Left lung (tissue), 10 donors: Measurements from ENCODE around the gene VPS50. TPM values are rescaled to one million over a fixed set of nuclear protein-coding genes. Genes with fewer than 3 reads are reported as not detected.

Source experiments
- ATAC-seq: fragments of 200-7000 bp; cut with Tn5 transposase; one replicate; pipeline ENCODE4 v1.9.1; 2020; ENCODE audit warnings: moderate library complexity
- DNase-seq, 4 donors: peaks; one replicate each; pipeline ENCODE4 v3.0.0-alpha.2; 2013 to 2020
- H3K27ac ChIP-seq, 2 donors: fragments of 200-600 bp; sonication (generic) in 1 of 2; one replicate each; pipeline versions ENCODE4 v1.5.0 to v1.8.0; 2020 to 2021
- H3K27me3 ChIP-seq, 2 donors: fragments of 200-600 bp; sonication (generic) in 1 of 2; one replicate each; pipeline versions ENCODE4 v1.5.0 to v1.8.0; 2020 to 2021
- H3K36me3 ChIP-seq, 2 donors: fragments of 200-600 bp; sonication (generic) in 1 of 2; one replicate each; pipeline versions ENCODE4 v1.5.0 to v1.8.0; 2020 to 2021
- H3K4me1 ChIP-seq, 2 donors: fragments of 200-600 bp; one replicate each; pipeline ENCODE4 v1.8.0; 2021
- H3K4me3 ChIP-seq, 2 donors: fragments of 200-600 bp; sonication (generic) in 1 of 2; one replicate each; pipeline versions ENCODE4 v1.5.0 to v1.8.0; 2020 to 2021; ENCODE audit warnings: mild to moderate bottlenecking in 1 of 2
- H3K9me3 ChIP-seq, 2 donors: fragments of 200-600 bp; sonication (generic) in 1 of 2; one replicate each; pipeline versions ENCODE4 v1.5.0 to v1.8.0; 2020 to 2021
- CTCF ChIP-seq, 2 donors: fragments of 200-600 bp; sonication (generic) in 1 of 2; IDR thresholded peaks; one replicate each; pipeline versions ENCODE4 v1.5.0 to v1.8.0; 2021; ENCODE audit warnings: antibody characterized with exemption in 2 of 2
- intact Hi-C, 2 donors: fragments of 100-400 bp; cut with DNase I; formaldehyde crosslinking; loops; one replicate each; pipeline versions ENCODE4 v1.11.2 to v1.14.2; 2022
- polyA plus RNA-seq, 6 donors: library from polyadenylated mRNA; unstranded; fragments of 120-200 nt; gene quantifications; one replicate each; pipeline ENCODE4 v1.2.1, GENCODE V29; 2013; ENCODE audit not compliant: insufficient read length in 6 of 6
- total RNA-seq, 2 donors: library from RNA; stranded (reverse); fragmentation: NEBNext Ultra II Directional; extraction: Animal tissue kit (Norgen Biotek cat#: 25700); gene quantifications; one replicate each; pipeline ENCODE4 v1.2.1, GENCODE V29; 2021
- donor health status: DM: no; HTN: yes; CAD: no.
- donor health status: DM: no; HTN: no; CAD: no.

VPS50 gene
- total and polyA plus RNA-seq, 8 donors: 25.0 to 33.6 (median 28.7) TPM

DNA sequence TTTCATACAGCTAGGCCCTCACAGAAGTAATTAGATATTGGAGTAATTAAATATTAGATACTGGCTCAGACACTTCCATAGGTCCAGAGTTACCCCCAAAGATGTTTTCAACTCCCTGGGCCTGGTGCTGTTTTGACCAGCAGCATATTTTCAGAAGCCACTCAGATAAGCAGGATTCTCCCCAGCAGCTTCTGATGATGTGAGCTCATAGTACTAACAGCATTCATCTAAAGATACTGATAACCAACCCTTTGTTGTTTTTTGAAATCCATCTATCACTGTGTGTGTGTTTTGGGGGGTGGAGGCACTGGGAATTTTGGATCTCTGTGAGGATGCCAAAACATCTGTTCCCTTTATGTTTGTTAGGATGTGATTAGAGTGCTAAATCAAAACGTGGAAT is 52.7 kb downstream of the VPS50 start:
- no peak overlapping the region for H3K4me3 ChIP-seq

DNA sequence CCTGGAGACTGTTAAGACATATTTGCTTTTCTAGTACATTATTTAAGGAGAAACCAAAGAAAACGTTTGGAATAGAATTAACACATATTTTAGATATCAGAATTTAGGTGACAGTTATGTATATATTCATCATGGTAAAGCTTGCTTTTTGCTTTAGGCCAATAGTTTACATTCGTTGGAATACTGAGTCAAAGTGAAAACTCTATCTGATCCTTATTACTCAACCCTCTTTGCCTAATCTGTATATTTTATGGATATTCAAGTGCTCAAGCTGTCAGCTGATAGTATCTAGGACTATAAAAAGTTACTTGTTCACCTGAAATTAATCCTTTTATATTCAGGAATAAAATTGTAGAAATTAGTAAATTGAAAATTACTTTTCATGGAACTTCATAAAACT is 61.1 kb downstream of the VPS50 start:
- ATAC-seq: no peak
- no peak for TF ChIP-seq CTCF (IDR thresholded peaks at IDR 0.05)
- Histone ChIP-seq H3K9me3 (no peaks in the 10 kb centered on the region), H3K27ac (no peak overlapping the region), H3K4me3 (no peak overlapping the region), H3K27me3 (no peaks in the 10 kb centered on the region), H3K36me3 (peaks cover 0 to 1% of the 10 kb centered on the region in 2 donors), H3K4me1 (no peaks in the 10 kb centered on the region)
- DNase-seq: no peak
- intact Hi-C loops: no loop called here

More for the DNA sequence above, 52.7 kb downstream of the VPS50 start:
- no peaks in the 10 kb centered on the region for H3K9me3 ChIP-seq
- H3K4me1 ChIP-seq: no peaks in the 10 kb centered on the region
- no peak overlapping the region for H3K27ac ChIP-seq
- intact Hi-C loops: no loop called here
- TF ChIP-seq CTCF (IDR thresholded peaks at IDR 0.05): no peak
- ATAC-seq (no peak), DNase-seq (no peak)
- peaks cover 0 to 8% of the 10 kb centered on the region in 2 donors for H3K36me3 ChIP-seq
- H3K27me3 ChIP-seq: no peaks in the 10 kb centered on the region

DNA sequence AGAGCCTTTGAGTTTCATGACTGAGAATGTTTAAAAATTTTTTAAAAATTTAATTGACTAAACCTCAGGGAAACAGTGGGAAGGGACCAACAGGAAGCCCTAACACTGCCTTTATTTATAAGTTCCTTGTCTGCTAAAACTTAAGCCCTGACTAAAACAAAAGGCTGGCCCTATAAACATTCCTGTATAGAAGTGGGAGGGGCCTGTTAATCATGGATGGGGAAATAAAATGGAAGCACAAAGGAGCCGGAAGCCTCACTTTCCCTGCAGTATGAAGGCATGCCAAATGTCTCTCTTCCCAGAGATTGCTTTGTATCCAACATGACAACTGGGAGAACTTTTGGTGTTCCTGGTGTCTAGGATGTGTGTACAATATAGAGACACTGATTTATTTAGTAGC is 66.0 kb downstream of the VPS50 start:
- H3K27me3 ChIP-seq: no peaks in the 10 kb centered on the region
- H3K9me3 ChIP-seq: no peaks in the 10 kb centered on the region
- no peaks in the 10 kb centered on the region for H3K4me1 ChIP-seq
- TF ChIP-seq CTCF (IDR thresholded peaks at IDR 0.05): no peak
- peaks cover 0 to 15% of the 10 kb centered on the region in 2 donors for H3K36me3 ChIP-seq
- intact Hi-C loops: no loop called here
- no peak for DNase-seq
- no peak overlapping the region for H3K27ac ChIP-seq
- no peak overlapping the region for H3K4me3 ChIP-seq
- ATAC-seq: no peak

- ATAC-seq: no peak
- H3K27ac ChIP-seq: no peak overlapping the region
- no peaks in the 10 kb centered on the region for H3K4me1 ChIP-seq
- no peaks in the 10 kb centered on the region for H3K9me3 ChIP-seq
- no peak for DNase-seq
- H3K4me3 ChIP-seq: no peak overlapping the region
- peaks cover 0 to 15% of the 10 kb centered on the region in 2 donors for H3K36me3 ChIP-seq
- intact Hi-C loops: no loop called here
- no peaks in the 10 kb centered on the region for H3K27me3 ChIP-seq
- no peak for TF ChIP-seq CTCF (IDR thresholded peaks at IDR 0.05)
Observed at GRCh38 chr7:93298671-93299070, 66.5 kb downstream of the VPS50 start.

DNA sequence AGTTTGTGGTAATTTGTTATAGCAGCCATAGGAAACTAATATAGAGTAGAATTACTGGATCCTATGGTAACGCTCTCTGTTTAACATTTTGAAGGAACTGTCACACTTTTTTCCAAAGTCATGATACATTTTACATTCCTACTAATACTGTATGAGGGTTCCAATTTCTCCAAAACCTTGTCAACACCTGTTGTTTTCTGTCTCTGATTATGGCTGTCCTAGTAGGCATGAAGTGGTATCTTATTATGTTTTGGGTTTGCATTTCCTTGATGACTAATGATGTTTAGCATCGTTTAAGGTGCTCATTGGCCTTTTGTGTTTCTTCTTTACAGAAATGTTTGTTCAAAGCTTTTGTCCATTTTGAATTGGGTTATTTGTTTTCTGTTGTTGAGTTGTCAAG is 69.6 kb downstream of the VPS50 start:
- intact Hi-C loops: no loop called here
- DNase-seq (no peak), ATAC-seq (no peak)
- peaks cover 0 to 15% of the 10 kb centered on the region in 2 donors for H3K36me3 ChIP-seq
- no peaks in the 10 kb centered on the region for H3K27me3 ChIP-seq
- TF ChIP-seq CTCF (IDR thresholded peaks at IDR 0.05): no peak
- H3K9me3 ChIP-seq: no peaks in the 10 kb centered on the region
- no peak overlapping the region for H3K4me3 ChIP-seq
- H3K27ac ChIP-seq: no peak overlapping the region
- no peaks in the 10 kb centered on the region for H3K4me1 ChIP-seq
